T-helper 1 cell (primary cell): Measurements from ENCODE around the gene ZAR1.

Experiments
- DNase-seq, 5 donors: peaks; one replicate each; pipeline ENCODE4 v3.0.0-alpha.2; 2012 to 2020

ZAR1 gene

DNA sequence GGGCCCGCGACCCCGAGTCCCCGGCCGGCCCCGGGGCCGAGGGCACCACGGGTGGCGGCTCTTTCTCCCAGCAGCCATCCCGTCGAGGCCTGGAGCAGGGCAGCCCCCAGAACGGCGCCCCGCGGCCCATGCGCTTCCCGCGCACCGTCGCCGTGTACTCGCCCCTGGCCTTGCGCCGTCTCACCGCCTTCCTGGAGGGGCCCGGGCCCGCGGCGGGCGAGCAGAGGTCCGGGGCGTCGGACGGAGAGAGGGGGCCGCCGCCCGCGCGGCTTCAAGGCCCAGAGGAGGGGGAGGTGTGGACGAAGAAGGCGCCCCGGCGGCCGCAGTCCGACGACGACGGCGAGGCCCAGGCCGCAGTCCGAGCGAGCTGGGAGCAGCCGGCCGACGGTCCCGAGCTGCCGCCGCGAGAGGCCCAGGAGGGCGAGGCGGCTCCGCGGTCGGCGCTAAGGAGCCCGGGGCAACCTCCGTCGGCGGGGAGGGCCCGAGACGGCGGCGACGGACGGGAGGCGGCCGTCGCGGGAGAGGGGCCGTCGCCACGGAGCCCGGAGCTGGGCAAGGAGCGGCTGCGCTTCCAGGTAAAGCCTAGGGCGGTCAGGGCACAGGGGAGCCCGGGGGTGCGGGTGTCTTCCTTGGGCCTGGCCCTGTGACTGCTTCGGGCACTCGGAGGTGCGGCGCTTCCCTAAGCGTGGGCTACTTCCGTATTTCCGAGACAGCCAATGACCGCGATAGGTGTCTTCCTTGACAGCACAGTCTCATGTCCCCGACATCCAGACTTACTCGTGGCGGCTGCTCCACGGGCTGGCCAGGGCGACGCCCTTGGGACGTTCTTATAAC is 845 bp downstream of the ZAR1 start:
- DNase-seq, result peak in 1 of 5 donors; percentile 2

DNA sequence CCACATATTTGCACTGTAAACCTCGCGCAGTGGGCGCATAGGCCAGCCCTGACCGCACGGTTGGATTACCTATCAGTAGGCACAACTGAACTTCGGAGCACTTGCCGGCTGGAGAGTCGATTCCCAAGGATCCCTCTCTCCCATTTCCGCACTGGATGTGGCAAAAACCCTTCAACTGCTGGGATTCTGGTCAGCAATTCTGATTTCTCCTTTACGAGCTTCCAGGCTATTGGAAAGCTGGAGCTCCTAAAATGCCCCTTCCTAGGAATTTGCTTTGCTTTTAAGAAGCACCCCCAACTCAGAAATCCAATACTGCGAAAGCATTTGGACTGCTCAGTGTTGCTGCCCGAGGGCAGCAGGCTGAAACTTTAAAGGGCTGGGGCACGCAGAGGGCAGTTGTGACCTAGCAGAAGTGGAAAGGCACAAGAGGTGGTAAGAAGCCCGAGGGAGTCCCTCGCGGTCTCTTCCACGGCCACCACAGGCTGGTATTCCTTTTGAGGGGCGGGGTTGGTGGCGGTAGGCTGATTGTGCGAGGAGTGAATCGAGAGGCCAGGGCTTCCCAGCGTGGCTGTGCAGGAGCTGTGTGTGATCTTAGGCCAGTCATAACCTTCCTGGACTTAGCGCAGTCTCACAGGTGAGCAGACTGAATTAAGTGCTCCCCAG is 1.6 kb downstream of the ZAR1 start:
- no peak for DNase-seq

DNA sequence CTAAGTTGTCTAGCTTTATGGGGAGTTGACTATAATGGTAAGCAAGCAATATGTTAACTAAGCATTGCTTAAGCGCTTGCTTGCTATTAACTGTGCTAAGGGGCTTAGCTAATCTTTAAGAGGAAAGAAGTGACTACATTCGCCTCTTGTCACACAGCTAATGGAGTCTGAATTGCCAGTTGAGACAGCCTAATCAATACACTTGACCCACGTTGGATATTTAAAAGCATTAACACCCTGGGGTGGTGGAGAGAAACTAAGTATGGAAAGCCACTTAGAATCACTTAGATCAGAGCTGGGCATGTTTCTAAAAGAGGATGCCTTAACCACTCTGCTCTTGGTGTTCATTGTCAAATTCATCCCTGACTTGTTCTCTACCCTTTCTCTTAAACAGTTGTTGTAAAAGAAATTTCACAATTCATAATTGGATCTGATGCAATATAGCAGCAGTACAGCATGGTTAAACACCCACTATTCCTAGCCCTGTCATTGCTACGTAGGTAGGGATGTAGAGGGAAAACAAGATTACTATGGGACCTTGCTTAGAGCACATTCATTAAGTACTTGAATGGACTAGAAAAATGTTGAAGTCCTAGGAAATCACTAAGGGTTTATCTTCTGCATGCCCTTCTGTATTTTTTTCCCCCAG is 3.5 kb downstream of the ZAR1 start:
- no peak for DNase-seq

DNA sequence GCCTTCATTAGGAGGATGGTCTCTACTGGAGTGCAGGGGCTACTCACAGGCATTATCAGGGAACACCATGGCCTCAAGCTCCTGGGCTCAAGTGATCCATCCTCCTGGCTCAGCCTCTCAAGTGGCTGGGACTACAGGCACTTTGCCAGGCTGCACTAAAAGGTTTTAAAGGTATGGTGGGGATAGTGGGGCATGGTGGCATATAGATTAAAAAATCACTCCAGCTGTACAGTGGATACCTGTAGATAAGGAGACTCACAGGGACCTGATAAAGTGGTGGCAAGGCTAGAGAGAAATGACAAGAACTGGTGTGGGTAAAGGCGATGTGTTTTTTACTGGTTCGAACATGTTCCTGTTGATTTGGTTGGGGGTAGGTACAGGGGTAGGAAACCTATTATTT is 5.9 kb downstream of the ZAR1 start:
- DNase-seq, result no peak

DNA sequence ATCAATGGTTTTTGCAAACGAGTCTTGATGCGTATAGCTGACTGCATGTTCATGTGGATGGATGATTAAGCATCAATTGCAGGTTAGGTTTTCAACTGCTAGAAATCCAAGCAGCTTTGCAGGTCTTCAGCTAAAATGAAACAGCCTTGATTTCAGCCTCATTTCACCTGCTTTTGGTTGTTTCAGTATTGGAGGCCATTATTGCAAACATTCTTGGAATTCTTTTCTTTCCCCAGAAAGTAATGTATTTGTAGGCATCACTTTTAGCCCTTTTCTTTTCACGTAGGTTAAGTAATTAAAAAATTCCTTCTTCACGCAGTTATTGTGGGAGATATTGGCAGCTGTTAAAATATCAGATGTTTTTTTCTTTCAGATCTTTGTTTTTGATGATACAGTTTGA is 8.8 kb downstream of the ZAR1 start:
- no peak for DNase-seq

DNA sequence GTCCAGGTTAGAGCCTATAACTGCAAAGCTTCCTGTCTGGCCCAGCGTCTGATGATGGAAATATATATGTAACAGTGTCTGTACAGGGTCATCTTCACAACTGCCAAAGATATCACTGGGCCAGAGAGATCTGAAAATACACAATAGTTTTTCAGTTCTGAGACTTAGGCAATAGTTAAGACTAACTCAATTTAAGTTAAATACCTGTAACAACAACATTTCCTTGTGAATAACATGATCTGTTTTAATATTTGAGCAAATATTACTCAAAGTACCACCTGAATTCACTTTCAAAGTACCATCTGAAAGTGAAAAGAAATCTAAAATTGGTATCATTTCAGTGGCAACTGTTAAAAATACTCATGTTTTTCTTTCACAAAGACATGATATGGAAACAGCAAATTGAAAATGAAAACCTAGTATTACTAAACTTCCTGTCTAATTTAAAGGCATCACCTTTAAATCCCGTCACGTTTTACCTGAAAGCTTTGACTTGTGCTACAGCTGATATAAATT is 9.6 kb downstream of the ZAR1 start:
- peak in 1 of 5 donors; percentile 28 for DNase-seq

DNA sequence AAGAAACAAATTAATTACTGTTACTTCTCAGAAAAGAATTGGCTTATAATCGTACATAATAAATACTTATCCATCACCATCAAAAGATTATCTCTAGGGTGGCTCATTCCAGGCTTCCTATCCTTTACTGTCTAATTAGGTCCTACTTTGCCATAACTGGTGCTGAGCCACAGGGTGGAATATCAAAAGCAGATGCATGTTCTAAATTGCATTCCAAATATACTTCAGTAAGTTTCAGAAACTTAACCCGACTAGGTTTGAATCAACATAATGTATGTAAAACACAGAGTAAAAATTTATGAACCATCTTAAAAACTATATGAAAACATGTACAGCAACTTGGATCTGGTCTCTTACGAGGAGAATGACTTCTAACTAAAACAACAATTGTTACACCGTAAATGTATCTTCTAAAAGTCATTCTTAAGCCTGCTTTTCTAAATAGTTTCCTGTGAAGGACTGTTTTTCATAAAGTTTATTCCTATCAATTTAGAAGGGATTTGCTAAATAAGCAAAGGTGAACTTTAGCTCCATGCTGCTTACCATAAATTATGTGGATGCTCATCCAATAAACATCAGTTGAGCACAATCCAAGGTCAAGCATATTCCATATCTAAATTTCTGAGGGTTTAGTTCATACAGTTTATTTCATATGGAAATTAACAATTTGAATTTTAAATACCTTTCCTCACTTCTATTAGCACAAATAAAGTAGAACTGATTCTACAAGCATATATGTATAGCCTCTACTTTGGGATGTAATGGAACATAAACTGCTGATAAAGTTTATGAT is 13.4 kb downstream of the ZAR1 start:
- DNase-seq, result no peak

DNA sequence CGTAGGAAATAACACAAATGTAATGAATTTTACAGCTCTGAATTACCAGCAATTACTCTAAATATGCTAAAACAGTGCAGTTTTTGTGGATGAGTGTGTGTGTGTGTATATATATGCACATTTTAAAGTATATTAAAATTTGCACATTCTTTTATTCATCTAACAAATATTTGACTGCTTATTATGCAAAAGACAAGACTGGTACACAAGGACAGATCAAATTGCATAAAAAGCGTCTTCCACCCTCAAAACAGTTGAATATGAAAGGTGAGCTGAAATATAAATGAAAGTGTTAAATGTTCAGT is 13.9 kb downstream of the ZAR1 start:
- no peak for DNase-seq

DNA sequence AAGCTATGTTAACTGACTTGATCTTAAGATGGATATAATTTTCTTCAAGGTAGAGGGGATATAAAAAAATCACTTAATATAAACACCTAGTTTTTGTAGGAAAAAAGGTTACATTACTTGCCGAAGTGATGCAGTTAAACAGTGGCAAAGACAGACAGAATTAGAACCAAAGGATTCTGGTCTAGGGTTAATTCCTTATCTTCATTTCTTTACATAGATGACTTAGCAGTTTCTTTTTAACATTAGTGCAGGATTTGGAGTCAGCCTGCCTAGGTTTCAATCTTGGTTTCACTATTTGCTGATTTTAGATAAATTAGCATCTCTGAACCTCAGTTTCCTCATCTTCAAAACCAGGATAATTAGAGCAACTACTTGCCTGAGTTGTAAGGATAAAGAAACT is 14.3 kb downstream of the ZAR1 start:
- DNase-seq, result no peak

DNA sequence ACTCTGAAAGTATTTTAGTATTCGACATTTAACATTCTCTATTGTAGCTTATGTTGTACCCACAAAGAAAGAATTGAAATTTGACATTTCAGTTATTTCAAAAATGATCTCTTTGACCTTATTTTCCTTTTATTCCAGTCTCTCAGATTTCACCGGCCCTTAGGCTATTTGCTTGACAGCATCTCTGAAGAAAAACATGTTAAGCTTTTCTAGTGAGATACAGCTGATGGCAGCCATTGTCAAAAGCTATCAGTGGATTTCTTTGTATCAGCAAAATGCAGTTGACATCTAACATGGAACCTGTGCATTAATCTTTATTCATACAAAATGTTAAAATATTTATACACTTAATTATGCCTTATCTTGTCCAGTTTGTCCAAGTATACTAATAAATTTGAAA is 16.7 kb downstream of the ZAR1 start:
- DNase-seq, result no peak

DNA sequence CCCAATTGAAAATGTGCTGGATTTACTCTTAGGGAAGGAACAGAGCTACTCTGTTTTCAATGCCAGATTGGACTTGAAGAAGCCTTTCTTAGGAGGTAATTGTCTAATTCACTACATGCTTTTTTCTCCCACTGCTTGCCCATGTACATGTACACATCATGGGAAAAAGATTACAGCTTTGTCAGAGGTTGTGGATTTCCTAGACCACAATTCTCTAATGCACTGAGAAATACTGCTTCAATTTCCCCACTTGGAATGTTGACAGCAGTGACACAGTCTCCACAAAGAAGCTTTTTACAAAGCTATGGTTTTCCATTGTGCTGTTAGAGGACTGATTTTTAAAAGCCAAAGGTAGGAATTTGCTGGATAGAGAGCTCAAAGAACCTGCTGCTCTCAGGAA is 19.5 kb downstream of the ZAR1 start:
- no peak for DNase-seq

DNA sequence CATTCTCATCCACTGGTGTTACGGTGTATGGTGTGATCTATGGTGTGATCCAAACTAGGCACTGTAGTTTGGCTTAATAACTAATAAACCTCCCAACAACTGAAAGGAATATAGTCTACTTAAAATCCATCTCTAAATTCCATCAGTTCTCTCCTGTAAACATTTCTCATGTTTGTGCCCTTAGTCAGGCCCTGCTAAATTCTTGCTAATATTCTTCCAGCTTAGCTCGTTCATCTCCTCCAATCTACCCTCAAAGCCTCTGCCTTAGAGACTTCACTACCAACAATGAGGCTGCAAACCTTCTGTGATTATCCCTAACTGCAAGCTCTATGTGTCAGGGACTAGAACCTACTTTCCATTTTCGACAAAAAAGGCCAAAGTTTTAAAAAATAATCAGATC is 28.1 kb downstream of the ZAR1 start:
- no peak for DNase-seq

DNA sequence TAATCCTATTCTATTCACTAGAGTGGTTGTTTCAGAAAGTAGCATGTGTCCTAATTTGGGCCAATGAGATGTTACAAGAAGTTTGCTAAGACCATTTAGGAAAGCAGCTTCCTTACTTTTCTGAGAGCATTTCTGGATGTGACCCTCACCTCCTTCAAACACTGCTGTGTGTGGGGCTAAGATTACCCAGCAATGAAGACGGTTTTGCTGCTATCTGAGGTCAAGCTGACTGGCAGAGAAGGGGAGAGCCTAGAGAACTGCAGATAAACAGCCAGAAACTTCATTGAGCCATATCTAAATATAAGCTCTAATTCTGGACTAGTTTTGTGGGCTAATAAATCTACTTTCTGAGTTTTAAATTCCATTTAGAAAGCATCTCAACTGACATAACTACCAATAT is 36.4 kb downstream of the ZAR1 start:
- no peak for DNase-seq

DNA sequence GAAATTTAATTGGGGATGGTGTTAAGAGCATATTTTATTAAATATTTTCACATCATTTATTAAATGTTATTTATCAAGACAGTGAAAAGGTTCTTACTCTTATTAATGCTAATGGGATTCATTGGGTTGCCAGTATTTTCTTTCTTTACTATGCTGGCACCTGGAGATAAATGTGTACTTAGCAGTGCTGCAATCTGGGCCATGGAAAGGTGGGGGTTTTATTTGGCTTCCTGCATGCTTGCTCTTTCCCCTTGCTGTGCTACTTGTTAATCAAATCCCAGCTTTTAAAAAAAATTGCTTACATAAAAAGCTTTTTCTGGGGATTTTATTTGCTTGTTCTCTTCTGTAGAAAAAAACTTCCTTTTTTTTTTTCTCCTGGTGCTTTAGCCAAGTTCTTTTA is 48.3 kb downstream of the ZAR1 start:
- DNase-seq, result no peak

DNA sequence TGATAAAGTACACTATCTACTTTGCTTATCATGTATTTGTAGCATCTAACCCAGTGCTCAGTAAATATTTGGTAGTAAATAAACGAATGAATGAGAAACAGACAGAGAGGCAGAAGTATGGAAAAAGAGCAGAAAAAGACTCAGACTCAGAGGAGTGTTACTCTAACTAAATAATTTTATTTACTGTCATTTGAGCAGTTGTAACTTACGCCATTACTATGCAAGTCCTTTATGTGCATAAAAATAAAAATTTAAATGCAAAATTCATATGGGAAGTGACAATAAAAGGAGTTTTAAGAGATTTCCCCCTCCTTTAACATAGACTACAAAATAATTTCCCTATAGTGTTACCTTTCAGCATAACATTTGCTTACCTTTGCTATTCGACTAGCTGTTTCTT is 49.5 kb downstream of the ZAR1 start:
- DNase-seq, result no peak

DNA sequence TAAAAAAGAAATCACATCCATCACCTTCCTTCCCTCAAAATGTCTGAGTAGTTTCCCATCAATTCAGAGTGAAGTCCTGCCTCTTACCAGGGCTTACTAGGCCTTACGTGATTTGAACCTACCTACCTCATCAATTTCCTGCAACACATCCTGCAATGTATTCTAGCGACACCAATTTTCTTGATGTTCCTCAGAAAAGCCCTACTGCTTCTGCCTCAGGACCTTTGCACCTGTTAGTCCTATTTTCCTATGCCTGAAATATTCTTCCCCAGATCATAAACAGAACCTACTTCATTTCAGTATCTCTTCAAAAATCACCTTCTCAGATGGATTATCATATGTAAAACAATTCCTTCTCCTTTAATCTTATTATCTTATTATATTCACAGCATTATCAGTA is 52.8 kb downstream of the ZAR1 start:
- no peak for DNase-seq

DNA sequence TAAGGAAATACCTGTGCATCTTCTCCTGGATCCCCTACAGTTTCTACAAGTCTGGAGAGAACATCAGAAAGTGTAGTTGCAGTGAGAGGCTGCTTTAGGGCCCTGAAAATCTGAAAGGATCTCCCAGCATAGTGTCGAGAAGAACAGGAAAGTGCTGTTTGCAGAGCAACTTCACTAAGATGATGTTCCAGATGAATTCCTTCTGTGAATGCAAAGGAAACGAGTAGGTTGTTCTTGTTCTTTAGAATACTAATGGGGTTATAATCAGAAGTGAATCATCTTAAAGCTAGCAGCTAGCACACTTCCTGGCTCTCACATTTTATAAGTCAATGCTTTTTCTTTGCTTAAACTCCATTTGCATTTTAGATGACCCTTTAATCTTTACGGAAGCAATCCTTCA is 53.7 kb downstream of the ZAR1 start:
- no peak for DNase-seq
